ENCODE measurements around the gene REV3L.

REV3L gene

DNA sequence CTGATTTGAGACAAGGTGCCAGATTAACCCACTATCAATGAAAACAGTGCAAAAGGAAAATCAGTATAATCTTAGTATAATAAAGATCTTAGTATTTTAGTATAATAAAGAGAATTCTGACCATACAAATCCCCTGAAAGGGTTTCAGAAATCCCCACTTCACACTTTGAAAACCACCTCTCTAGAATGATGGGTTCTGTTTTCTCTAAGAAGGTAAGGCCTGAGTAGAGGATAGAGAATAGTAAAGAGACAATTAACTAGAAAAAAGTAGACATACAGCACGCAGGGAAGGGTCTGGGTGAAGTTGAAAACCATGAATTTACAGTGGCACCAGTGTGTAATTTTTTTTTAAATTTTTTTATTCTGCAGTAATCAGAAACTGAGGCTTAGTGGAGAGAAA is 73.6 kb downstream of the REV3L start:
- no peaks in the 10 kb centered on the region for H3K4me1 Mint-ChIP-seq

DNA sequence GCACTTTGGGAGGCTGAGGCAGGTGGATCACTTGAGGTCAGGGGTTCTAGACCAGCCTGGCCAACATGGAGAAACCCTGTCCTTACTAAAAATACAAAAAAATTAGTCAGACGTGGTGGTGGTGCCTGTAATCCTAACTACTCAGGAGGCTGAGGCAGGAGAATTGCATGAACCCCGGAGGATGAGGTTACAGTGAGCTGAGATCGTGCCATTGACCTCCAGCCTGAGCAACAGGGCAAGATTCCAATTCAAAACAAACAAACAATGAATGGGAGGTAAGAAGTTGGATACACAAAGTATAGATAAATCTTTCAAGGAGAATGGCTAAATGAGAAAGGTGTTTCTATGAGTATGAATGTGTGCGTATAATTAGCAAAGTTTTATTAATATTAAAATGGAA is 75.3 kb downstream of the REV3L start:
- DNase-seq, result no peak
- peaks cover 73% of the 10 kb centered on the region for H3K36me3 Mint-ChIP-seq (ENCODE audit: low read depth)

More for the DNA sequence above, 73.6 kb downstream of the REV3L start:
- Mint-ChIP-seq H3K9me3 (peaks cover 6% of the 10 kb centered on the region), H3K27ac (peak overlapping the region; percentile 8), H3K36me3 (ENCODE audit: low read depth) (peaks cover 56% of the 10 kb centered on the region), H3K27me3 (ENCODE audit: low read depth, poor library complexity) (no peaks in the 10 kb centered on the region), H3K4me3 (no peak overlapping the region)
- TF ChIP-seq, protein P1, sequence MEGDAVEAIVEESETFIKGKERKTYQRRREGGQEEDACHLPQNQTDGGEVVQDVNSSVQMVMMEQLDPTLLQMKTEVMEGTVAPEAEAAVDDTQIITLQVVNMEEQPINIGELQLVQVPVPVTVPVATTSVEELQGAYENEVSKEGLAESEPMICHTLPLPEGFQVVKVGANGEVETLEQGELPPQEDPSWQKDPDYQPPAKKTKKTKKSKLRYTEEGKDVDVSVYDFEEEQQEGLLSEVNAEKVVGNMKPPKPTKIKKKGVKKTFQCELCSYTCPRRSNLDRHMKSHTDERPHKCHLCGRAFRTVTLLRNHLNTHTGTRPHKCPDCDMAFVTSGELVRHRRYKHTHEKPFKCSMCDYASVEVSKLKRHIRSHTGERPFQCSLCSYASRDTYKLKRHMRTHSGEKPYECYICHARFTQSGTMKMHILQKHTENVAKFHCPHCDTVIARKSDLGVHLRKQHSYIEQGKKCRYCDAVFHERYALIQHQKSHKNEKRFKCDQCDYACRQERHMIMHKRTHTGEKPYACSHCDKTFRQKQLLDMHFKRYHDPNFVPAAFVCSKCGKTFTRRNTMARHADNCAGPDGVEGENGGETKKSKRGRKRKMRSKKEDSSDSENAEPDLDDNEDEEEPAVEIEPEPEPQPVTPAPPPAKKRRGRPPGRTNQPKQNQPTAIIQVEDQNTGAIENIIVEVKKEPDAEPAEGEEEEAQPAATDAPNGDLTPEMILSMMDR (IDR thresholded peaks at IDR 0.05), result no peak
- DNase-seq, result no peak

DNA sequence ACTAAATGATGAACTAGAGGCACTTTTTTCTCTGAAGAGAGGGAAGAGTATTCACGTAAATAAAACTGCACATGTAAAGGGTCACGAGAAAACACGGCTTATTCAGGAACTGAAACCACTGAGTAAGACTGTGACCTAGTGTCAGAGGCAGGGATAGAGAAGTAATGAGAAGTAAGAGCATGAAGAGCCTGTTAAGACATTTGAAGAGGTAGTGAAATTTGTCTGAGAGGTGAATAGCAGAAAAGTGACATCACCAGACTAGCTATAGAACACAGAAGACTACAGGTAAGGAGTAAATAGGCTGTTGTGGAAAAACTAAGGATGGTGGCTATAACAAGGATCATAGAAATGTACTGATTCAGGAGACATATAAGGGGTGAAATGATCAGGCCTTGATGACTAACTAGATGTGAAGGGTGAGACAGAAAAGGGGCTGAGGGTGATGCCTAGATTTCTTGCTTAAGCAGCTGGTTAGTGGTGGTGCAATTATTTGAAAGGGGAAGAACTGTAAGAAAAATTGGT is 76.8 kb downstream of the REV3L start:
- H3K27me3 Mint-ChIP-seq (ENCODE audit: low read depth, poor library complexity), result no peaks in the 10 kb centered on the region
- no peaks in the 10 kb centered on the region for H3K4me1 Mint-ChIP-seq
- H3K36me3 Mint-ChIP-seq (ENCODE audit: low read depth), result peaks cover 83% of the 10 kb centered on the region
- peaks cover 17% of the 10 kb centered on the region for H3K9me3 Mint-ChIP-seq
- no peak overlapping the region for H3K4me3 Mint-ChIP-seq
- no peak for DNase-seq
- peak overlapping the region; percentile 5 for H3K27ac Mint-ChIP-seq
- TF ChIP-seq, protein P1 (IDR thresholded peaks at IDR 0.05), result no peak

More for the DNA sequence above, 75.3 kb downstream of the REV3L start:
- H3K4me1 Mint-ChIP-seq, result no peaks in the 10 kb centered on the region
- H3K27ac Mint-ChIP-seq, result peak overlapping the region; percentile 24
- no peak overlapping the region for H3K4me3 Mint-ChIP-seq
- H3K27me3 Mint-ChIP-seq (ENCODE audit: low read depth, poor library complexity), result no peaks in the 10 kb centered on the region
- TF ChIP-seq, protein P1 (IDR thresholded peaks at IDR 0.05), result no peak
- peaks cover 17% of the 10 kb centered on the region for H3K9me3 Mint-ChIP-seq

DNA sequence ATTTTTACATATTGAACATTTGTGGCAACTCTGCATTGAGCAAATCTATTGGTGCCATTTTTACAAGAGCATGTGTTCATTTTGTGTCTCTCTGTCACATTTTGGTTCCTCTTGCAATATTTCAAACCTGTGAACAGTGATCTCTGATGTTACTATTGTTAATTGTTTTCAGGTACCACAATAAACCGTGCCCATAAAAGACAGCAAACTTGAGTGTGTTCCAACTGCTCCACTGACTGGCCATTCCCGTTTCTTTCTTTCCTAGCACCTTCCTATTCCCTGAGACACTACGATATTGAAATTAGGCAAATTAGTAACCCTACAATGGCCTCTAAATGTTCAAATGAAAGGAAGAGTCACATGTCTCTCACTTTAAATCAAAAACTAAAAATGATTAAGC is 79.6 kb downstream of the REV3L start:
- H3K9me3 Mint-ChIP-seq, result peaks cover 17% of the 10 kb centered on the region
- H3K4me1 Mint-ChIP-seq, result no peaks in the 10 kb centered on the region
- H3K4me3 Mint-ChIP-seq, result no peak overlapping the region
- peaks cover 66% of the 10 kb centered on the region for H3K36me3 Mint-ChIP-seq (ENCODE audit: low read depth)
- H3K27ac Mint-ChIP-seq, result no peak overlapping the region
- TF ChIP-seq, protein P1 (IDR thresholded peaks at IDR 0.05), result no peak
- DNase-seq, result no peak
- no peaks in the 10 kb centered on the region for H3K27me3 Mint-ChIP-seq (ENCODE audit: low read depth, poor library complexity)

DNA sequence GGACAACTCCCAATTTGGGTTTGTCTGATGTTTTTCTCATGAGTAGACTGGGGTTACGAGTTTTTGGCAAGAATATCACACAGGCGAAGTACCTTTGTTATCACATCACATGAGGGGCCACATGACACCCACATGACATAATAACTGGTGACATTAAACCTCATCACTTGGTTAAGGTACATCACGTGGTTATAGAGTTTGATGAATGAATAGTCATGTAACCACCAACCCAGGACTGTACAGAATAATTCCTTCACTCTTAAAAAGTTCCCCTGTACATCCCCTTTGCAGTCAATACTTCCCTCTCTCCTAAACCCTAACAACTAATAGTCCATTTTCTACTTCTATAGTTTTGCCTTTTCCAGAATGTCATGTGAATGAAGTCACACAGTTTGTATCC is 83.4 kb downstream of the REV3L start:
- Mint-ChIP-seq H3K27me3 (ENCODE audit: low read depth, poor library complexity) (no peaks in the 10 kb centered on the region), H3K4me3 (no peak overlapping the region), H3K4me1 (no peaks in the 10 kb centered on the region), H3K27ac (no peak overlapping the region), H3K36me3 (ENCODE audit: low read depth) (peaks cover 62% of the 10 kb centered on the region), H3K9me3 (peaks cover 13% of the 10 kb centered on the region)
- TF ChIP-seq, protein P1 (IDR thresholded peaks at IDR 0.05), result no peak
- no peak for DNase-seq

DNA sequence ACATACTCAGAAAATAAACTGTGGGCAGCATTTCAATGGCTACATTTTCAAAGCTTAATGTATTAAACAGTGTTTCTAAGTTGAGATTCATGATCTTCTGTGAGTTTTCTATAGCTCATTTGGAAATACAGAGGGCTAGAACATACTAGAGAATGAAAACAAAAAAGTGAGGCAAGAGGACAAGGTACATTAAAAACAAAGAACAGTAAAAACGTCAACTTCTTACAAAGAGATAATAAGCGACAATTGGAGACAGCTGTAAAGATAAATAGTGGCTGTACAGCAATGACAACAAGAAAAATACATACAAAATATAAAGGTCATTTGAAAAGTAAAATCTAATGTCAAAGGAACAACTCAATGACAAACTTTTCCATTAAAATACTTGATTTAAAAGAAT is 94.3 kb downstream of the REV3L start:
- no peak for DNase-seq
- Mint-ChIP-seq H3K27me3 (ENCODE audit: low read depth, poor library complexity) (no peaks in the 10 kb centered on the region), H3K9me3 (peaks cover 13% of the 10 kb centered on the region), H3K36me3 (ENCODE audit: low read depth) (peaks cover 72% of the 10 kb centered on the region), H3K27ac (no peak overlapping the region), H3K4me3 (no peak overlapping the region), H3K4me1 (no peaks in the 10 kb centered on the region)
- TF ChIP-seq, protein P1 (IDR thresholded peaks at IDR 0.05), result no peak

Measured in nephron progenitor cell (in vitro differentiated cells).